GM23338 (cell line): ENCODE results near the gene ETF1. TPM values are rescaled to one million over a fixed set of nuclear protein-coding genes. Genes with fewer than 3 reads are reported as not detected.

Experiments
- ATAC-seq: fragments of 200-7000 bp; cut with Tn5 transposase; 3 replicates; pipeline ENCODE4 v1.9.1; 2020
- DNase-seq: peaks from one replicate; pipeline ENCODE4 v3.0.0-alpha.2; 2015; ENCODE audit warnings: low spot score
- H2AFZ ChIP-seq: fragments of 200-600 bp; sonication (generic); 2 replicates; pipeline ENCODE4 v1.8.0; 2016; ENCODE audit warnings: antibody characterized with exemption, mild to moderate bottlenecking, moderate library complexity
- H3F3A ChIP-seq: fragments of 200-600 bp; sonication (generic); replicated peaks from 2 replicates; pipeline ENCODE4 v1.8.0; 2017; ENCODE audit warnings: antibody characterized with exemption, mixed run types, low read depth
- H3K27ac ChIP-seq: fragments of 200-600 bp; sonication (generic); 2 replicates; pipeline ENCODE4 v1.6.1; 2016; ENCODE audit warnings: low read depth
- H3K27me3 ChIP-seq: fragments of 200-600 bp; sonication (generic); 2 replicates; pipeline ENCODE4 v1.8.0; 2016; ENCODE audit warnings: mild to moderate bottlenecking, mixed run types, moderate library complexity; ENCODE audit not compliant: insufficient read depth
- H3K36me3 ChIP-seq: fragments of 200-600 bp; sonication (generic); 2 replicates; pipeline ENCODE4 v1.8.0; 2016; ENCODE audit warnings: mild to moderate bottlenecking; ENCODE audit not compliant: insufficient read depth
- H3K4me1 ChIP-seq: fragments of 200-600 bp; sonication (generic); 2 replicates; pipeline ENCODE4 v1.8.0; 2016; ENCODE audit warnings: mild to moderate bottlenecking, moderate library complexity; ENCODE audit not compliant: insufficient read depth
- H3K4me2 ChIP-seq: fragments of 200-600 bp; sonication (generic); 2 replicates; pipeline ENCODE4 v1.7.1; 2017; ENCODE audit warnings: mixed run types
- H3K4me3 ChIP-seq: fragments of 200-600 bp; sonication (generic); 2 replicates; pipeline ENCODE4 v1.6.1; 2016; ENCODE audit warnings: mixed run types
- H3K79me2 ChIP-seq: fragments of 200-600 bp; sonication (generic); replicated peaks from 2 replicates; pipeline ENCODE4 v1.8.0; 2017; ENCODE audit warnings: mild to moderate bottlenecking; ENCODE audit not compliant: insufficient read depth
- H3K9me2 ChIP-seq: fragments of 200-600 bp; sonication (generic); 2 replicates; pipeline ENCODE4 v1.8.0; 2017; ENCODE audit not compliant: insufficient read depth
- H4K20me1 ChIP-seq: fragments of 200-600 bp; sonication (generic); replicated peaks from 2 replicates; pipeline ENCODE4 v1.8.0; 2017; ENCODE audit warnings: mild to moderate bottlenecking; ENCODE audit not compliant: insufficient read depth
- H3K27ac Mint-ChIP-seq: 2 replicates; pipeline ENCODE4 v1.8.0; 2020; ENCODE audit warnings: inconsistent platforms, mild to moderate bottlenecking, moderate library complexity, mixed read lengths
- H3K27me3 Mint-ChIP-seq: 3 replicates; pipeline ENCODE4 v1.8.0; 2022; ENCODE audit warnings: low read depth, mild to moderate bottlenecking, moderate library complexity, mixed read lengths, inconsistent platforms; ENCODE audit not compliant: insufficient read depth, poor library complexity
- H3K36me3 Mint-ChIP-seq: 3 replicates; pipeline ENCODE4 v1.8.0; 2021; ENCODE audit warnings: low read depth, mild to moderate bottlenecking, inconsistent platforms, moderate library complexity, mixed read lengths
- H3K4me1 Mint-ChIP-seq: 3 replicates; pipeline ENCODE4 v1.8.0; 2020; ENCODE audit warnings: mild to moderate bottlenecking, inconsistent platforms, mixed read lengths
- H3K4me3 Mint-ChIP-seq: 3 replicates; pipeline ENCODE4 v1.8.0; 2021; ENCODE audit warnings: moderate library complexity, mild to moderate bottlenecking, inconsistent platforms, mixed read lengths
- H3K9me3 Mint-ChIP-seq: 3 replicates; pipeline ENCODE4 v1.8.0; 2020; ENCODE audit warnings: moderate library complexity, mild to moderate bottlenecking, inconsistent platforms, mixed read lengths
- CREB1 ChIP-seq: fragments of 250-450 bp; sonication (Bioruptor Pico); IDR thresholded peaks from 2 replicates; pipeline ENCODE4 v1.5.0; 2020; ENCODE audit warnings: low read depth, mild to moderate bottlenecking, moderate library complexity
- EZH2 ChIP-seq: fragments of 200-600 bp; sonication (generic); IDR thresholded peaks from one replicate; pipeline ENCODE4 v1.8.0; 2017; ENCODE audit warnings: antibody characterized with exemption, mild to moderate bottlenecking, low read depth; ENCODE audit not compliant: unreplicated experiment
- EZH2phosphoT487 ChIP-seq: fragments of 200-600 bp; sonication (generic); IDR thresholded peaks from one replicate; pipeline ENCODE4 v1.8.1; 2018; ENCODE audit warnings: antibody characterized with exemption; ENCODE audit not compliant: unreplicated experiment
- POLR2AphosphoS5 ChIP-seq: IDR thresholded peaks from 2 replicates; pipeline ENCODE4 v1.6.1; 2016; ENCODE audit warnings: antibody characterized with exemption, low read depth
- polyA plus RNA-seq: library from polyadenylated mRNA; unstranded; fragments of >200 nt; fragmentation: Nextera tagmentation; extraction: Ambion mirVana; gene quantifications from 2 replicates; pipeline ENCODE4 v1.2.1, GENCODE V29; 2016
- total RNA-seq: library from RNA; depleted of rRNA; stranded (reverse); fragments of >200 nt; shearing (Covaris generic); gene quantifications from 2 replicates; pipeline ENCODE4 v1.2.3, GENCODE V29; 2014
- TF ChIP-seq, protein P1 (sequence below): fragments of 250-450 bp; sonication (Bioruptor Pico); IDR thresholded peaks from 2 replicates; pipeline ENCODE4 v1.5.0; 2020; ENCODE audit warnings: mild to moderate bottlenecking, moderate library complexity
- TF ChIP-seq, protein P2 (sequence below), 2 experiments: fragments of 200-600 bp in 1 of 2; sonication (generic) in 1 of 2; conservative IDR thresholded peaks; 2 replicates each; pipeline versions ENCODE4 v1.5.1 to v1.6.1; 2016 to 2017; ENCODE audit warnings: antibody characterized with exemption in 2 of 2, low read depth in 2 of 2, mild to moderate bottlenecking in 2 of 2, moderate library complexity in 1 of 2

ETF1 gene
- total and polyA plus RNA-seq, 2 experiments from 2014 or later = 68.9 to 136 TPM

DNA sequence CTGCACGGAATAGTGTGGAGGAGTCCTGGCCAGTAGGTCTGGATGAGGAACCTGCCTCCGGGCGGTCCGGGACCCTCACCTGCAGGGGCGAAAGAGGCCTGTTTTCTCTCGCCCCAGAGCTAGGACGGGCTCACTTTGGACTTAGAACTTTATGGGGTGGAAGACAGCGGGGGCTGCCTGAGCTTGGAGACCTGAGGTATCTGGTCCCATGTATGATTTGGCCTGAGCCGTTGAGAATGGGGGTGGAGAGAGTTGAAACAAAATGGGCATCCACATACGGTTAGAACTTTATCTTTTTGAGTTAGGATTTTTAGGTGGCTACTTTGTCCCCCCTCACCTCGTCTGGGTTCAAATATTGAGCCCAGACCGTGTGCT lies 681 bp upstream of the ETF1 start (continued):
- TF ChIP-seq, protein P1, sequence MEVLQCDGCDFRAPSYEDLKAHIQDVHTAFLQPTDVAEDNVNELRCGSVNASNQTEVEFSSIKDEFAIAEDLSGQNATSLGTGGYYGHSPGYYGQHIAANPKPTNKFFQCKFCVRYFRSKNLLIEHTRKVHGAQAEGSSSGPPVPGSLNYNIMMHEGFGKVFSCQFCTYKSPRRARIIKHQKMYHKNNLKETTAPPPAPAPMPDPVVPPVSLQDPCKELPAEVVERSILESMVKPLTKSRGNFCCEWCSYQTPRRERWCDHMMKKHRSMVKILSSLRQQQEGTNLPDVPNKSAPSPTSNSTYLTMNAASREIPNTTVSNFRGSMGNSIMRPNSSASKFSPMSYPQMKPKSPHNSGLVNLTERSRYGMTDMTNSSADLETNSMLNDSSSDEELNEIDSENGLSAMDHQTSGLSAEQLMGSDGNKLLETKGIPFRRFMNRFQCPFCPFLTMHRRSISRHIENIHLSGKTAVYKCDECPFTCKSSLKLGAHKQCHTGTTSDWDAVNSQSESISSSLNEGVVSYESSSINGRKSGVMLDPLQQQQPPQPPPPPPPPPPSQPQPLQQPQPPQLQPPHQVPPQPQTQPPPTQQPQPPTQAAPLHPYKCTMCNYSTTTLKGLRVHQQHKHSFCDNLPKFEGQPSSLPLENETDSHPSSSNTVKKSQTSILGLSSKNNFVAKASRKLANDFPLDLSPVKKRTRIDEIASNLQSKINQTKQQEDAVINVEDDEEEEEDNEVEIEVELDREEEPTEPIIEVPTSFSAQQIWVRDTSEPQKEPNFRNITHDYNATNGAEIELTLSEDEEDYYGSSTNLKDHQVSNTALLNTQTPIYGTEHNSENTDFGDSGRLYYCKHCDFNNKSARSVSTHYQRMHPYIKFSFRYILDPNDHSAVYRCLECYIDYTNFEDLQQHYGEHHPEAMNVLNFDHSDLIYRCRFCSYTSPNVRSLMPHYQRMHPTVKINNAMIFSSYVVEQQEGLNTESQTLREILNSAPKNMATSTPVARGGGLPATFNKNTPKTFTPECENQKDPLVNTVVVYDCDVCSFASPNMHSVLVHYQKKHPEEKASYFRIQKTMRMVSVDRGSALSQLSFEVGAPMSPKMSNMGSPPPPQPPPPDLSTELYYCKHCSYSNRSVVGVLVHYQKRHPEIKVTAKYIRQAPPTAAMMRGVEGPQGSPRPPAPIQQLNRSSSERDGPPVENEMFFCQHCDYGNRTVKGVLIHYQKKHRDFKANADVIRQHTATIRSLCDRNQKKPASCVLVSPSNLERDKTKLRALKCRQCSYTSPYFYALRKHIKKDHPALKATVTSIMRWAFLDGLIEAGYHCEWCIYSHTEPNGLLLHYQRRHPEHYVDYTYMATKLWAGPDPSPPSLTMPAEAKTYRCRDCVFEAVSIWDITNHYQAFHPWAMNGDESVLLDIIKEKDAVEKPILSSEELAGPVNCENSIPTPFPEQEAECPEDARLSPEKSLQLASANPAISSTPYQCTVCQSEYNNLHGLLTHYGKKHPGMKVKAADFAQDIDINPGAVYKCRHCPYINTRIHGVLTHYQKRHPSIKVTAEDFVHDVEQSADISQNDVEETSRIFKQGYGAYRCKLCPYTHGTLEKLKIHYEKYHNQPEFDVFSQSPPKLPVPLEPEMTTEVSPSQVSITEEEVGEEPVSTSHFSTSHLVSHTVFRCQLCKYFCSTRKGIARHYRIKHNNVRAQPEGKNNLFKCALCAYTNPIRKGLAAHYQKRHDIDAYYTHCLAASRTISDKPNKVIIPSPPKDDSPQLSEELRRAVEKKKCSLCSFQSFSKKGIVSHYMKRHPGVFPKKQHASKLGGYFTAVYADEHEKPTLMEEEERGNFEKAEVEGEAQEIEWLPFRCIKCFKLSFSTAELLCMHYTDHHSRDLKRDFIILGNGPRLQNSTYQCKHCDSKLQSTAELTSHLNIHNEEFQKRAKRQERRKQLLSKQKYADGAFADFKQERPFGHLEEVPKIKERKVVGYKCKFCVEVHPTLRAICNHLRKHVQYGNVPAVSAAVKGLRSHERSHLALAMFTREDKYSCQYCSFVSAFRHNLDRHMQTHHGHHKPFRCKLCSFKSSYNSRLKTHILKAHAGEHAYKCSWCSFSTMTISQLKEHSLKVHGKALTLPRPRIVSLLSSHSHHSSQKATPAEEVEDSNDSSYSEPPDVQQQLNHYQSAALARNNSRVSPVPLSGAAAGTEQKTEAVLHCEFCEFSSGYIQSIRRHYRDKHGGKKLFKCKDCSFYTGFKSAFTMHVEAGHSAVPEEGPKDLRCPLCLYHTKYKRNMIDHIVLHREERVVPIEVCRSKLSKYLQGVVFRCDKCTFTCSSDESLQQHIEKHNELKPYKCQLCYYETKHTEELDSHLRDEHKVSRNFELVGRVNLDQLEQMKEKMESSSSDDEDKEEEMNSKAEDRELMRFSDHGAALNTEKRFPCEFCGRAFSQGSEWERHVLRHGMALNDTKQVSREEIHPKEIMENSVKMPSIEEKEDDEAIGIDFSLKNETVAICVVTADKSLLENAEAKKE (CRISPR knock-in tag) = no peak
- TF ChIP-seq, protein P2, sequence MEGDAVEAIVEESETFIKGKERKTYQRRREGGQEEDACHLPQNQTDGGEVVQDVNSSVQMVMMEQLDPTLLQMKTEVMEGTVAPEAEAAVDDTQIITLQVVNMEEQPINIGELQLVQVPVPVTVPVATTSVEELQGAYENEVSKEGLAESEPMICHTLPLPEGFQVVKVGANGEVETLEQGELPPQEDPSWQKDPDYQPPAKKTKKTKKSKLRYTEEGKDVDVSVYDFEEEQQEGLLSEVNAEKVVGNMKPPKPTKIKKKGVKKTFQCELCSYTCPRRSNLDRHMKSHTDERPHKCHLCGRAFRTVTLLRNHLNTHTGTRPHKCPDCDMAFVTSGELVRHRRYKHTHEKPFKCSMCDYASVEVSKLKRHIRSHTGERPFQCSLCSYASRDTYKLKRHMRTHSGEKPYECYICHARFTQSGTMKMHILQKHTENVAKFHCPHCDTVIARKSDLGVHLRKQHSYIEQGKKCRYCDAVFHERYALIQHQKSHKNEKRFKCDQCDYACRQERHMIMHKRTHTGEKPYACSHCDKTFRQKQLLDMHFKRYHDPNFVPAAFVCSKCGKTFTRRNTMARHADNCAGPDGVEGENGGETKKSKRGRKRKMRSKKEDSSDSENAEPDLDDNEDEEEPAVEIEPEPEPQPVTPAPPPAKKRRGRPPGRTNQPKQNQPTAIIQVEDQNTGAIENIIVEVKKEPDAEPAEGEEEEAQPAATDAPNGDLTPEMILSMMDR (conservative IDR thresholded peaks at IDR 0.05; ENCODE audit: low read depth in 2 of 2) = no peak
- TF ChIP-seq EZH2 (no peak), EZH2phosphoT487 (no peak), POLR2AphosphoS5 (no peak), CREB1 (CRISPR knock-in tag) (no peak)

DNA sequence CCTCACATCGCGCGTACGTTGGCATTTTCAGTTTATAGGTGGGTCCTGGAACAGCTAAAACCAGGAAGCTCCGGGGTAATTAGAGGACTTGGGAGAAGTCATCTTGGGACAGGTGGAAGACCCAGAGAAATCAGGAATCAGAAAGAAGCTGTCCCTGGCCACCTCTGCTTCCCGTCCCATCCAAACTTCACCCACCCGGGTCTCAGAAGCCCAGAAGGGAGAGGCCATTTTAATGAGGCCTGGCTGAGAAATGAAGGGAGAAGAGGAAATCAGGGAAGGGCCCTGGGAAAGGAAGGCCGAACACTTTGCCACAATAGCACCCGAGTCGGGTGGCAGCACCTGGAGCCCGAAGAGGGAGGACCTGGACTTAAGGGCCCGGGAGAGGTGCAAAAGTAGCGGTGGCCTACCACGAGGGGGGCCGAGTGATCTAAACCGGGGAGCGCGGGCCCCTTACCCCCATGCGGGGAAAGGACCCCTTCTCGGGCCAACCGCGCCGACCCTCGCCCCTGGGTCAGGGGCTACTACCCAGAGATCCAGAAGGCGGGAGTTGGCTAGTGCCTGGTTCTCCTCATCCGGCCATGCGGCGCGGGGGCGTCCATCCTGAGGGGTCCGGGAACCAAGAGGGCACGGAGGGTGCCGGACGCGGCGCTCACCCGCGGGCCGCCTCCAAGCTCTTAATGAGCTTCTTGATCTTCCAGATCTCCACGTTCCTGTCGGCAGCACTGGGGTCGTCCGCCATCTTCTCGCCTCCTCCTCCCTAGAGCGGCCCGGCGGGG lies 668 bp downstream of the ETF1 start:
- H3K27ac ChIP-seq = peak overlapping the region; percentile 93
- peak overlapping the region; percentile 99 for H3K4me2 ChIP-seq
- Mint-ChIP-seq H3K27me3 (peaks cover 5% of the 10 kb centered on the region), H3K36me3 (peaks cover 43% of the 10 kb centered on the region), H3K4me3 (peak overlapping the region; percentile 99), H3K27ac (peak overlapping the region; percentile 100), H3K9me3 (no peaks in the 10 kb centered on the region), H3K4me1 (peaks cover 19% of the 10 kb centered on the region)
- DNase-seq = no peak
- peaks cover 29% of the 10 kb centered on the region for H3K4me1 ChIP-seq
- H3K27me3 ChIP-seq = no peaks in the 10 kb centered on the region
- H4K20me1 ChIP-seq = peaks cover 56% of the 10 kb centered on the region
- H3K79me2 ChIP-seq = peaks cover 95% of the 10 kb centered on the region
- H3K9me2 ChIP-seq = no peaks in the 10 kb centered on the region
- H2AFZ ChIP-seq = no peak overlapping the region
- no peak; the same call in 2 of the 3 replicates for ATAC-seq
- H3K36me3 ChIP-seq = peaks cover 13% of the 10 kb centered on the region; the same call in 1 of the 2 replicates
- H3F3A ChIP-seq = no peaks in the 10 kb centered on the region
- H3K4me3 ChIP-seq = peak overlapping the region; percentile 96
- TF ChIP-seq, protein P1 (CRISPR knock-in tag) = no peak
